Ishikawa (cell line): ENCODE measurements around the gene PARD3.

Experiments used
- CEBPB ChIP-seq: IDR thresholded peaks from 2 replicates; pipeline ENCODE4 v1.6.1; 2012
- CREB1 ChIP-seq: IDR thresholded peaks from 2 replicates; pipeline ENCODE4 v1.6.1; 2012; ENCODE audit warnings: low read depth
- EP300 ChIP-seq: IDR thresholded peaks from 2 replicates; pipeline ENCODE4 v1.6.1; 2012; ENCODE audit warnings: borderline replicate concordance
- MAX ChIP-seq: IDR thresholded peaks from 2 replicates; pipeline ENCODE4 v1.6.1; 2012
- NFIC ChIP-seq: IDR thresholded peaks from 2 replicates; pipeline ENCODE4 v1.6.1; 2012
- RAD21 ChIP-seq: IDR thresholded peaks from 2 replicates; pipeline ENCODE4 v1.6.1; 2012; ENCODE audit warnings: low read depth
- TCF12 ChIP-seq: IDR thresholded peaks from 2 replicates; pipeline ENCODE4 v1.6.1; 2012; ENCODE audit warnings: low read depth
- YY1 ChIP-seq: IDR thresholded peaks from 2 replicates; pipeline ENCODE4 v1.6.1; 2012; ENCODE audit warnings: low read depth
- TF ChIP-seq, protein P1 (sequence below): IDR thresholded peaks from 2 replicates; pipeline ENCODE4 v1.6.1; 2012; ENCODE audit warnings: low read depth, mild to moderate bottlenecking

GRCh38 chr10:34299105-34299611 is 515.9 kb downstream of the PARD3 start:
- no peak for TF ChIP-seq NFIC
- TF ChIP-seq, protein P1, sequence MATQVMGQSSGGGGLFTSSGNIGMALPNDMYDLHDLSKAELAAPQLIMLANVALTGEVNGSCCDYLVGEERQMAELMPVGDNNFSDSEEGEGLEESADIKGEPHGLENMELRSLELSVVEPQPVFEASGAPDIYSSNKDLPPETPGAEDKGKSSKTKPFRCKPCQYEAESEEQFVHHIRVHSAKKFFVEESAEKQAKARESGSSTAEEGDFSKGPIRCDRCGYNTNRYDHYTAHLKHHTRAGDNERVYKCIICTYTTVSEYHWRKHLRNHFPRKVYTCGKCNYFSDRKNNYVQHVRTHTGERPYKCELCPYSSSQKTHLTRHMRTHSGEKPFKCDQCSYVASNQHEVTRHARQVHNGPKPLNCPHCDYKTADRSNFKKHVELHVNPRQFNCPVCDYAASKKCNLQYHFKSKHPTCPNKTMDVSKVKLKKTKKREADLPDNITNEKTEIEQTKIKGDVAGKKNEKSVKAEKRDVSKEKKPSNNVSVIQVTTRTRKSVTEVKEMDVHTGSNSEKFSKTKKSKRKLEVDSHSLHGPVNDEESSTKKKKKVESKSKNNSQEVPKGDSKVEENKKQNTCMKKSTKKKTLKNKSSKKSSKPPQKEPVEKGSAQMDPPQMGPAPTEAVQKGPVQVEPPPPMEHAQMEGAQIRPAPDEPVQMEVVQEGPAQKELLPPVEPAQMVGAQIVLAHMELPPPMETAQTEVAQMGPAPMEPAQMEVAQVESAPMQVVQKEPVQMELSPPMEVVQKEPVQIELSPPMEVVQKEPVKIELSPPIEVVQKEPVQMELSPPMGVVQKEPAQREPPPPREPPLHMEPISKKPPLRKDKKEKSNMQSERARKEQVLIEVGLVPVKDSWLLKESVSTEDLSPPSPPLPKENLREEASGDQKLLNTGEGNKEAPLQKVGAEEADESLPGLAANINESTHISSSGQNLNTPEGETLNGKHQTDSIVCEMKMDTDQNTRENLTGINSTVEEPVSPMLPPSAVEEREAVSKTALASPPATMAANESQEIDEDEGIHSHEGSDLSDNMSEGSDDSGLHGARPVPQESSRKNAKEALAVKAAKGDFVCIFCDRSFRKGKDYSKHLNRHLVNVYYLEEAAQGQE: no peak
- TF ChIP-seq RAD21: no peak
- TF ChIP-seq CEBPB: no peak
- TF ChIP-seq TCF12: no peak
- no peak for TF ChIP-seq YY1
- TF ChIP-seq EP300: no peak
- TF ChIP-seq CREB1: no peak
- no peak for TF ChIP-seq MAX
